ENCODE results near the gene LAMB1.
A peak's percentile ranks its signal among the peaks of the same experiment; 100 is the strongest.
"Not testable (repeated sequence)": the region's sequence is repeated elsewhere in the genome, so short reads cannot be mapped to it uniquely, and the experiment has no call there.

LAMB1 gene

GRCh38 chr7:107968449-107968848, 34.5 kb downstream of the LAMB1 start:
- DNase-seq = no peak

- DNase-seq = peak; percentile 68
These were observed 35.5 kb downstream of the LAMB1 start for GRCh38 chr7:107967420-107967819.

- peak; percentile 86 for DNase-seq
These were observed 36.2 kb downstream of the LAMB1 start for GRCh38 chr7:107966711-107967110.

GRCh38 chr7:107964510-107964909, 38.5 kb downstream of the LAMB1 start:
- DNase-seq = no peak

- DNase-seq = no peak
These were observed 40.1 kb downstream of the LAMB1 start for GRCh38 chr7:107962817-107963216.

- DNase-seq = no peak
These were observed 41.6 kb downstream of the LAMB1 start for GRCh38 chr7:107961405-107961804.

GRCh38 chr7:107960272-107960671, 42.7 kb downstream of the LAMB1 start:
- DNase-seq = no peak

GRCh38 chr7:107959527-107959898, 43.4 kb downstream of the LAMB1 start:
- DNase-seq = no peak

GRCh38 chr7:107958764-107959526, 44.0 kb downstream of the LAMB1 start:
- DNase-seq = no peak

GRCh38 chr7:107957436-107957835, 45.5 kb downstream of the LAMB1 start:
- DNase-seq = no peak

GRCh38 chr7:107956950-107957349, 46.0 kb downstream of the LAMB1 start:
- not testable (repeated sequence) for DNase-seq

GRCh38 chr7:107955394-107955793, 47.6 kb downstream of the LAMB1 start:
- no peak for DNase-seq

GRCh38 chr7:107953924-107954303, 49.0 kb downstream of the LAMB1 start:
- DNase-seq = no peak

GRCh38 chr7:107953265-107953923, 49.6 kb downstream of the LAMB1 start:
- DNase-seq = no peak

GRCh38 chr7:107951896-107952295, 51.1 kb downstream of the LAMB1 start:
- DNase-seq = no peak

- no peak for DNase-seq
These were observed 51.7 kb downstream of the LAMB1 start for GRCh38 chr7:107951172-107951787.

GRCh38 chr7:107949443-107949935, 53.5 kb downstream of the LAMB1 start:
- DNase-seq = no peak

- no peak for DNase-seq
These were observed 54.1 kb downstream of the LAMB1 start for GRCh38 chr7:107948645-107949442.

GRCh38 chr7:107946881-107947280, 56.1 kb downstream of the LAMB1 start:
- DNase-seq = no peak

- DNase-seq = no peak
These were observed 56.5 kb downstream of the LAMB1 start for GRCh38 chr7:107946451-107946850.

GRCh38 chr7:107945332-107945731, 57.6 kb downstream of the LAMB1 start:
- DNase-seq = no peak

GRCh38 chr7:107944411-107945169, 58.4 kb downstream of the LAMB1 start:
- DNase-seq = no peak

All from NCI-H146 (cell line).